Smooth muscle cell (in vitro differentiated cells): ENCODE results near the gene ERCC3. TPM values are rescaled to one million over a fixed set of nuclear protein-coding genes. Genes with fewer than 3 reads are reported as not detected.
"Not testable (repeated sequence)": the region's sequence is repeated elsewhere in the genome, so short reads cannot be mapped to it uniquely, and the experiment has no call there.

ENCODE experiments used
- DNase-seq: peaks from one replicate; lab custom pipeline; 2025; ENCODE audit not compliant: unreplicated experiment; lab: John Stamatoyannopoulos, UW
- H2AFZ ChIP-seq: fragments of 200-600 bp; sonication (generic); 2 replicates; pipeline ENCODE4 v1.6.0; 2016; ENCODE audit warnings: antibody characterized with exemption, low read depth, mild to moderate bottlenecking
- H3F3A ChIP-seq: fragments of 200-600 bp; sonication (generic); 2 replicates; pipeline ENCODE4 v1.6.0; 2017; ENCODE audit warnings: antibody characterized with exemption, low read depth
- H3K27ac ChIP-seq: fragments of 200-600 bp; sonication (generic); 2 replicates; pipeline ENCODE4 v1.5.1; 2016; ENCODE audit warnings: low read depth, mild to moderate bottlenecking
- H3K27me3 ChIP-seq: fragments of 200-600 bp; sonication (generic); 2 replicates; pipeline ENCODE4 v1.6.1; 2016; ENCODE audit warnings: low read depth, mild to moderate bottlenecking
- H3K36me3 ChIP-seq: fragments of 200-600 bp; sonication (generic); 2 replicates; pipeline ENCODE4 v1.5.1; 2016; ENCODE audit warnings: low read depth
- H3K4me1 ChIP-seq: fragments of 200-600 bp; sonication (generic); 2 replicates; pipeline ENCODE4 v1.5.1; 2016; ENCODE audit warnings: low read depth
- H3K4me2 ChIP-seq: fragments of 200-600 bp; sonication (generic); 2 replicates; pipeline ENCODE4 v1.6.0; 2016; ENCODE audit warnings: mild to moderate bottlenecking
- H3K4me3 ChIP-seq: fragments of 200-600 bp; sonication (generic); 2 replicates; pipeline ENCODE4 v1.5.1; 2016; ENCODE audit warnings: mild to moderate bottlenecking
- H3K79me2 ChIP-seq: fragments of 200-600 bp; sonication (generic); 2 replicates; pipeline ENCODE4 v1.6.0; 2016; ENCODE audit warnings: low read depth, mild to moderate bottlenecking
- H3K9ac ChIP-seq: fragments of 200-600 bp; sonication (generic); 2 replicates; pipeline ENCODE4 v1.6.0; 2016; ENCODE audit warnings: low read depth
- H3K9me3 ChIP-seq: fragments of 200-600 bp; sonication (generic); replicated peaks from 2 replicates; pipeline ENCODE4 v1.5.1; 2016; ENCODE audit warnings: low read depth
- H4K20me1 ChIP-seq: fragments of 200-600 bp; sonication (generic); 2 replicates; pipeline ENCODE4 v1.6.0; 2016; ENCODE audit warnings: low read depth
- WGBS: methylation state at CpG from one replicate; pipeline ENCODE4 v1.1.7; 2016; ENCODE audit warnings: low lambda C conversion rate; 5-methylcytosine and 5-hydroxymethylcytosine counted together
- polyA plus RNA-seq: library from polyadenylated mRNA; unstranded; fragments of >200 nt; fragmentation: Nextera tagmentation; extraction: Ambion mirVana; gene quantifications from 2 replicates; pipeline ENCODE4 v1.2.1, GENCODE V29; 2016
- total RNA-seq: library from RNA; depleted of rRNA; stranded (reverse); fragments of >200 nt; gene quantifications from 2 replicates; pipeline ENCODE4 v1.2.3, GENCODE V29; 2014
- TF ChIP-seq, protein P1 (sequence below): fragments of 200-600 bp; sonication (generic); IDR thresholded peaks from 2 replicates; pipeline ENCODE4 v1.5.1; 2017; ENCODE audit warnings: borderline replicate concordance, mild to moderate bottlenecking, antibody characterized with exemption; ENCODE audit not compliant: insufficient read depth, poor library complexity, severe bottlenecking

Gene ERCC3
- total and polyA plus RNA-seq, 2 experiments from 2014 or later: 30.9 to 44.3 TPM

- Histone ChIP-seq H2AFZ (no peak overlapping the region), H3K27me3 (no peaks in the 10 kb centered on the region), H3K4me2 (peak overlapping the region; percentile 69), H3K79me2 (no peaks in the 10 kb centered on the region), H3K36me3 (no peaks in the 10 kb centered on the region), H3K9me3 (no peaks in the 10 kb centered on the region), H3K9ac (peak overlapping the region; percentile 80), H3K27ac (peak overlapping the region; percentile 89), H3K4me3 (no peak overlapping the region), H3F3A (peaks cover 15% of the 10 kb centered on the region), H4K20me1 (no peaks in the 10 kb centered on the region), H3K4me1 (peaks cover 17% of the 10 kb centered on the region)
- WGBS: 8% methylated on average over 10 of the region's 10 CpGs
- TF ChIP-seq, protein P1, sequence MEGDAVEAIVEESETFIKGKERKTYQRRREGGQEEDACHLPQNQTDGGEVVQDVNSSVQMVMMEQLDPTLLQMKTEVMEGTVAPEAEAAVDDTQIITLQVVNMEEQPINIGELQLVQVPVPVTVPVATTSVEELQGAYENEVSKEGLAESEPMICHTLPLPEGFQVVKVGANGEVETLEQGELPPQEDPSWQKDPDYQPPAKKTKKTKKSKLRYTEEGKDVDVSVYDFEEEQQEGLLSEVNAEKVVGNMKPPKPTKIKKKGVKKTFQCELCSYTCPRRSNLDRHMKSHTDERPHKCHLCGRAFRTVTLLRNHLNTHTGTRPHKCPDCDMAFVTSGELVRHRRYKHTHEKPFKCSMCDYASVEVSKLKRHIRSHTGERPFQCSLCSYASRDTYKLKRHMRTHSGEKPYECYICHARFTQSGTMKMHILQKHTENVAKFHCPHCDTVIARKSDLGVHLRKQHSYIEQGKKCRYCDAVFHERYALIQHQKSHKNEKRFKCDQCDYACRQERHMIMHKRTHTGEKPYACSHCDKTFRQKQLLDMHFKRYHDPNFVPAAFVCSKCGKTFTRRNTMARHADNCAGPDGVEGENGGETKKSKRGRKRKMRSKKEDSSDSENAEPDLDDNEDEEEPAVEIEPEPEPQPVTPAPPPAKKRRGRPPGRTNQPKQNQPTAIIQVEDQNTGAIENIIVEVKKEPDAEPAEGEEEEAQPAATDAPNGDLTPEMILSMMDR: no peak
- DNase-seq: no peak
Measured at GRCh38 chr2:127226520-127227263, 67.3 kb downstream of the ERCC3 start.

DNA sequence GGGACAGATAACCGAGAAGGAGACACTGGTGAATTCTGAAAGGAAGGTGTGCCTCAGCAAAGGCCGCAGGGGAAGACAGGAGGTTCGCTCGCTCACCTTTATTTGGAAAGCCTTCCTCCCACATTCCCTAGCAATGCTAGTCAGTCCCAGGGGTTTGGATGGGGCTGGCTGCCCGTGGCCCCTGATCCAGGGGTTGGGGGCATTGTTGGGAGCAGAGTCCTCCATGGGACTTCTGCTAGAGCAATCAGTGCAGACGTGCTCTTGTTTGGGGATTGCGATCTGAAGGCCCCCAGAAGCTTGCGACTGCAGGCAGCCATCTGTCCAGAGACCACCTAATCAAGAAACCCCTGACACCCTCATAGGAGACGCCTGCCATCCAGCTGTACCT is 67.8 kb downstream of the ERCC3 start:
- H2AFZ ChIP-seq: no peak overlapping the region
- 72% methylated on average over 9 of the region's 9 CpGs for WGBS
- H3K36me3 ChIP-seq: no peaks in the 10 kb centered on the region
- no peak for DNase-seq
- H4K20me1 ChIP-seq: no peaks in the 10 kb centered on the region
- H3K9me3 ChIP-seq: no peaks in the 10 kb centered on the region
- no peaks in the 10 kb centered on the region for H3K27me3 ChIP-seq
- H3K4me3 ChIP-seq: no peak overlapping the region
- peaks cover 17% of the 10 kb centered on the region for H3K4me1 ChIP-seq
- H3F3A ChIP-seq: peaks cover 15% of the 10 kb centered on the region
- H3K27ac ChIP-seq: peak overlapping the region; percentile 89
- H3K4me2 ChIP-seq: peak overlapping the region; percentile 69
- peak overlapping the region; percentile 80 for H3K9ac ChIP-seq
- no peaks in the 10 kb centered on the region for H3K79me2 ChIP-seq
- TF ChIP-seq, protein P1: no peak

GRCh38 chr2:127225186-127225960 is 68.6 kb downstream of the ERCC3 start:
- 43% methylated on average over 12 of the region's 12 CpGs for WGBS
- Histone ChIP-seq H2AFZ (no peak overlapping the region), H3K4me3 (no peak overlapping the region), H3K27ac (peak overlapping the region; percentile 89), H4K20me1 (no peaks in the 10 kb centered on the region), H3K4me2 (peak overlapping the region; percentile 69), H3K9ac (peak overlapping the region; percentile 80), H3K9me3 (no peaks in the 10 kb centered on the region), H3K27me3 (no peaks in the 10 kb centered on the region), H3F3A (peaks cover 15% of the 10 kb centered on the region), H3K4me1 (peaks cover 23% of the 10 kb centered on the region), H3K36me3 (no peaks in the 10 kb centered on the region), H3K79me2 (no peaks in the 10 kb centered on the region)
- DNase-seq: no peak
- TF ChIP-seq, protein P1: no peak

GRCh38 chr2:127224135-127224534 is 69.8 kb downstream of the ERCC3 start:
- H3K4me3 ChIP-seq, H2AFZ ChIP-seq, H3K36me3 ChIP-seq, H3K9me3 ChIP-seq, H4K20me1 ChIP-seq, H3K27me3 ChIP-seq, H3K79me2 ChIP-seq, DNase-seq, H3K9ac ChIP-seq: not testable (repeated sequence)
- Histone ChIP-seq H3K4me1 (peaks cover 25% of the 10 kb centered on the region), H3F3A (peaks cover 15% of the 10 kb centered on the region), H3K4me2 (peak overlapping the region; percentile 52), H3K27ac (peak overlapping the region; percentile 89)
- WGBS: 60% methylated on average over 5 of the region's 5 CpGs
